DMS 273 (cell line): Measurements from ENCODE around the gene ABL1.

Experiments used
- DNase-seq: peaks from one replicate; lab custom pipeline; 2025; ENCODE audit not compliant: unreplicated experiment; lab: John Stamatoyannopoulos, UW

Gene ABL1

DNA sequence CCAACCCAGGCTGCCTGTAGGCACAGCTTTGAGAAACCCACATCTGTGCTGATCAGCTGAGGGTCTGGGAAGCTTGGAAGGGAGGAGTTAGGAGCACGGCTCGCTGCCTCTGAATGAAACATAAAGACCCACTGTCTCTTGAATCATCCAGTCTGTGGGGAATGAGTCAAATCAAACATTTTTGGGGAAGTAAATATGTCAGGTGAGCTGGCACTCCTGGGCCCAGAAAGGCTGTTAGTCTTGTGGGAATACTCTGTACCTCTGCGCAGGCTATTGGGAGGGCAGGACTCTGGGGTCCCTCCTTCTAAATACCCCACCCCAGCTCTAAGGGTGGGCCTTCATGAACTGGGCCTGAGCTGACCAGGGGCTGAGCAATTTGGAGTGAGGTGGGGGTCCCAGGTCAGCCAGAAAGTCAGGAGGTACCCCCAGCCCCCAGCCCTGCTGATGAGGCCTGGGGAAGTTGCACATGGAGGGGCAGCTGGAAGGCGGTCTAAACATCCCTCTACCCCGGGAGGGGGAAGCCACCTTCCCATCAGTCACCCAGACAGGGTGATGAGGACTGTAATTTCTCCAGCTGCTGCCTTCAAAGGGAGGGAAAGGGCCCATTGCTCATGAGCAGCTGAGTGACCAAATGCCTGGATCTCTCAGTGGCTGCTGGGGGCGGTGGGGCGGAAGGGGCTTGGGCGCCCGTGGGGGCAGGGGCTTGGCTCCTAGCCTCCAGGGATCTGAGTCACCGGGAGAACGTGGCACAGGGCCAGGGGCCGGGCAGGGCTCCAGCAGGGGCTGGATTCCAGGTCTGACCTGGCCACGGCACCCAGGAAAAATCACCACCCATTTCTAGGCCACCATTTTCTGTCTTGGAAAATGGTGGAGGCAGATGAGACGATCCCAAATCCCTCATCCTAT is 93.2 kb downstream of the ABL1 start:
- peak; percentile 69 for DNase-seq

DNA sequence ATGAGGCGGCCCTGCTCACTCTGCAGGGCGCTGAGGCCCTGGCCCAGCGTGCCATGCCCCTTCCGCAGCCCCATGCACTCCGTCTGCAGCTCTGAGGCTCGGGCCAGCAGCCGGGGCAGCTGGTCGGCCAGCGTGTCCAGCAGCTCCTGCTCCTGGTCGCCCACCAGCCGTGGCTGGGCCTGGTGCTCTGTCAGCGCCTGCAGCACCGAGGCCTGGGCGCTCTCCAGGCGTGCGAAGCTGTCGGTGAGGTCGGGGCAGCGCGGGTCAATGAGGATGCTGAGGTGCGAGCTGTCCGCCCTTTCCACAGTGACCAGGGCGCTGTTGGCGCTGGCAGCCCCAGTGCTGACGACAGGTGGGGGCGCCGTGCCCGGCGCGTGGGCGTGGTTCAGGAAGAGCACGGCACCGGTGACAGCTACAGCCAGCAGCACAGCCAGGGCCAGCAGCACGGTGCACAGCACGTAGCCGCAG is 94.6 kb downstream of the ABL1 start:
- no peak for DNase-seq

DNA sequence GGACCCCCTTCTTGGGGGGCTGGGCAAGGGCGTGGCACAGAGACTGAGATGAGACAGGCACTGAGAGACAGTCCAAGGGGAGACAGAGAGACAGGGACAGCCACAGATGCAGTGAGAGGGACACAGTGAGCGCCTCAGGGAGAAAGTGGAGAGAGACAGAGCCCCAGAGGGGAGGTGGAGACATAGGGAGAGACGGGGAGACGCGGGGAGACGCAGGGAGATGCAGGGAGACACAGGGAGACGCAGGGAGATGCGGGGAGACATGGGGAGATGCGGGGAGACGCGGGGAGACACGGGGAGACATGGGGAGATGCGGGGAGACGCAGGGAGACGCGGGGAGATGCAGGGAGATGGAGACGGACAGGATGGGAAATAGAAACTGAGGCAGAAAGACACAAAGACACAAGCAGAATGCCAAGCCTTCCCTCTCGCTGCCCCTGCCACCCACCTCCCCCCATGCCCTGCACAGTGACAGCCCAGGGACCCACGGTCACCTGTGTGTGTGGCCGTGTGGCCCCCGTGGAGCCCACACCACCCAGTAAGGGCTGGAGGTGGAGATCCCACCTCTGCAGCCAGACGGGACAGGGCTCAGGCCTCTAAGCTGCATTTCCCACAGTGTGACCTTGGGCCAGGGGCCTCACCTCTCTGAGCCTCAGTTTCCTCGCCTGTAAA is 95.2 kb downstream of the ABL1 start:
- DNase-seq: no peak

- DNase-seq: no peak
Observed at GRCh38 chr9:130930804-130931349, 95.8 kb downstream of the ABL1 start.

DNA sequence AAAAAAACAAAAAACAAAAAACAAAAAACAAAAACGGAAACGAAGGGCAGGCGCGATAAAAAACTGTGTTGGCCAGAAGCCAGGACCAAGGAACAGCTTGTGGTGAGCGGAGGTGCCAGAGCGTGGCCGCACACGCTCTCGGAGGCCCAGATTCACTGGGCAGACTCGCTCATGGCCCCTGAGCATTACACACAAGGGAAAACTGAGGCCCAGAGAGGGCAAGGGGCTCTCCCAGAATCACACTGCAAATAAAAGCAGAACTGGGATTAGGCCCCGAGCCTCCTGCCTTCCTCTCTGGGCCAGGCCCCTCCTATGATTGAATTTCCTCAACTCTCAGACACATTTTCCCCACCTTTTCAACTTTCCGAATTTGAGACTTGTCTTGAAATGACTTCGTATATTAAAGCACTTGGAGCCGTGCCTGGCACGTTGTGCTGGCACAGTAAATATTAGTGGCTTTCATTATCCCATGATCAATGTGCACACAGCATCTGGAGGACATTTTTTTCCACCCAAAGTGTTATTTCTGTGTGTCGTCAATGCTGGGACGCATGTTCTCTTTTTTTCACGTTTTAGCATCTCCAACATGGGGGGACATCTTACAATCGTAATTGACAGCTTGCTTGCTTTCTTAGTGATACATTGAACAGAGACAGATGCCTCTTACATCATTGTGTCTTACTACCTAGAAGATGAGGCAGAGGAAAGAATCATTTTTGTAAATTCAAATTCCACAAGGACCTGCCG is 96.6 kb downstream of the ABL1 start:
- peak; percentile 30 for DNase-seq

DNA sequence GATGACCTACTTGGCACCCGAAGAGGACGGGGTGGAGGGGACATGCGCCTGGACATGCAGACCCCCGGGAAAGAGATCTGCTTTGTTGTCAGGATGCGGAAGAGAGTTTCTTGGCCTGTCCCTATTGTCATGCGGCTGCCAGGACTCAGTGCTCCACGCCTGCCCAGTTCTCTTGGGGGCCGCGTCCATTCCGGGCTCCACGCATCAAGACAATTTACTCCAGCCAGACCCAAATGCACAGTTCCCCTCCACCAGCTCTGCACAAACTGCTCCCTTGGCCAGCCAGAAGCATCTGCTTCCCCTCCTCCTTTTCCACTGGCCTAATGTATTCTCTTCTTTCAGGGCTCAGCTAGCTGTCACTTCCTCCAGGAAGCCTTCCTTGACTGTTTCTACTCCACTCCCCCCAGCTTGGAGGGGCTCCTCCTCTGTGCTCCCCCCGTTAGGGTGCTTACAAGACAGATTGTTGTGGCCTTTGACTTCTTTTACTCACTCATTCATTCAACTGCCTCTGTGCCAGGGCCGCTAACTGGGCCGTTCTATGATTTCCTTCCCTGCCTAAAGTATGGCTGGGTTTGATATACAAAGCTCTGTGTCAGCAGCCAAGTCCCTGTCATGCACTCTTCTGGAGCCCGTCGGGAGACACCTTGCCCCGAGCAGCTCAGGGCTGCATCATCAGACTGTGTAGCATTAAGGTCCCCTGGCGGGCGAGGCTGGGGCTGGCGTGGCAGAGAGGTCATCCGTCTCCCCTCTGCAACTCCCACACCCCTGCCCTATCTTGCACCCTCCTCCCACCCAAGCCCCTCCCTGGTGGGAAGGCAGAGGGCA is 97.4 kb downstream of the ABL1 start:
- peak; percentile 34 for DNase-seq

DNA sequence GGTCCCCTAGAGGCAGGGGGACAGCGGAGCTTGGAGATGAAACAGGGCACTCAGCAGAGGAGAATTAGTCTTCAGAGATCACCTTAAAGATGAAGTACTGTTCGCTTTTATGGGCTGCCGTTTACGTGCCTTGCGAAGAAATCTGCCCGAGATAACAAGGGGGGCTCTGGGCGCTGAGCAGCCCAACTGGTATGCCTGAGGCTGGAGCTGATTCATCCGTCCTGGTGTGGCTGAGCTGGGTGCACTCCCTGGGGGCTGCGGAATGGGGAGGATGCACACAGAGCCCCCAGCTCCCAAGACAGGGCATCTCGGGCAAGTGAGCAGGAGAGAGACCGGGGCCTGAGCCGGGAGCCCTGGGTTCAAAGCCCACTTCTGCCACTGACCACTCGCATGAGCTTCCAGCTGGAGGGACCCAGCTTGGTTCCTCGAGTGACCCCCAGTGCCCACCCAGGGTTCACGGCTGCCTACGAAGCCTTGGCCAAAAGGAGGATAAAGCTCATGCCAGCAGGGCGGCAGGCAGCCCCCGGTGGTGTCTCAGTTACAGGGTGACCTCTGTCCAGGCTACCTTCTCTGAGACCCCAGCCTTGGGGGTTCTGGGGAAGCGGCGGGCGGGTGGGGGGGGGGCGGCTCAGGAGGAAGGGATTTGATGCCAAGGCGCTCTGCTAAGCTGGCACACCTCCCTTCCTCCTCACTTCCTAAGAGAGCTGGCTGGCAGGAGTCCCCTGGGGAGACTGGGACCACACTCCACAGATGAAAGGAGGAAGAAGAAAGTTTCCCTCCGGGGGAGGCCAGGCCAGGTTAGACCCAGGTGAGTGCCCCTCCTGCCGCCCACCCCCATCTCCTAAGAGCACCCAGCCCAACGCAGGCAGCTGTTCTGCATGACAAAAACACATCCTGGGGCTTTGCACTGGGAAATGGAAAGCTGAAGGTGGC is 98.3 kb downstream of the ABL1 start:
- no peak for DNase-seq

DNA sequence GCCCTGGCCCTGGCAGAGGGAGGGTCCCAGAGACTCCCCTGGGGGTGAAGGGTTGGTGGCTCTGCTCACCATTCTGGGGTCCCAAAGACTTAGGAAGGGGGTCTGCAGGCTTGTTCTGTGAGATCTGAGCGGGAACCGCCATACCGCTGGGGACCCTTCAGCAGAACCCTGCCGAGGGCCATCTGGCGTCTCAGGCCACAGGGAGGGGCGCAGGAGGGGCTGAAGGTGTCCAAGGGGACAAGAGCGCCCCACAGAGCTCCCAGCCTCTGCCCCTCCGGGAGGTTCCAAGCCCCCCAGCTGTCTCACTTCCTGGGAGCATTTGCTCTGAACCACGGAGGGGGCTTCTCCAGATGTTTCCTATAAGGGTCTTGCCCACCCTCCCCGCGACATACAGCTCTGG is 99.2 kb downstream of the ABL1 start:
- DNase-seq: no peak

GRCh38 chr9:130934702-130935647 is 99.9 kb downstream of the ABL1 start:
- DNase-seq: no peak

DNA sequence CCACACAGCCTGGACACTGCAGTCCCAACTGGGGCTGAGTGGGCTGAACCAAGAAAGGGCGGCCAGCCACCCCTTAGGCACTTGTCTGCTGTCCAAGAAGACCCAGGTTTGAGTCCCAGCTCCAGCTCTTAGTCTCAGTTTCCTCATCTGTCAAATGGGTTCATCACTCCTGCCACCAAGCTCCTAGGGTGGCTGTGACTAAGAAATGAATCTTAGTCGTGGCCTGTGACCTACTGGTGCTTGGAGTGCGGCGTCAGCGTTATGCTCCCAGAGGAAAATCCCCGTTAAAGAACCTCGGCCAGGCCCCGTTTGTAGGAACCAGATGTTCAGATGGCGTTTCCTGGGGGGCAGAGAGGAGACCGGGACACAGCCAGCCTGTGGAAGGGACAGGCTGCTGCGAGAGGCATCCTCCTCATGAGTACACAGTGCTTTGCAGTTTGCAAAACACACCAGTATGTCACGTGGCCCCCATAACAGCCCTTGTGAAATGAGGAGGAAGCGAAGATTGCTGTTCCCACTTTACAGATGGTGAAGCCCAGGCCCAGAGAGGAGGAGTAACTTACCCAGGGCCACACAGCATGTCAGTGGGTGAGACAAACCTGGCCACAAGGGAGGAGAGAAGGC is 100.7 kb downstream of the ABL1 start:
- no peak for DNase-seq

- DNase-seq: peak; percentile 96
Observed at GRCh38 chr9:130936285-130937117, 101.4 kb downstream of the ABL1 start.
